ENCODE measurements around the gene SCNN1B. TPM values are rescaled to one million over a fixed set of nuclear protein-coding genes. Genes with fewer than 3 reads are reported as not detected.
"Not testable (repeated sequence)": the region's sequence is repeated elsewhere in the genome, so short reads cannot be mapped to it uniquely, and the experiment has no call there.

Gene SCNN1B
- total RNA-seq, 3 donors from 2014 or later: 3.0 to 18.0 (median 18.0) TPM

GRCh38 chr16:23398987-23399805, 97.1 kb downstream of the SCNN1B start:
- Histone ChIP-seq H3K27me3 (no peaks in the 10 kb centered on the region), H3K27ac (peak overlapping the region in 1 of 2 donors; percentile 25), H3K36me3 (no peaks in the 10 kb centered on the region), H3K4me1 (no peaks in the 10 kb centered on the region), H3K9me3 (no peaks in the 10 kb centered on the region), H3K4me3 (no peak overlapping the region)
- TF ChIP-seq POLR2AphosphoS5 (IDR thresholded peaks at IDR 0.05) (no peak), POLR2A (IDR thresholded peaks at IDR 0.05) (no peak)
- TF ChIP-seq, protein P1, sequence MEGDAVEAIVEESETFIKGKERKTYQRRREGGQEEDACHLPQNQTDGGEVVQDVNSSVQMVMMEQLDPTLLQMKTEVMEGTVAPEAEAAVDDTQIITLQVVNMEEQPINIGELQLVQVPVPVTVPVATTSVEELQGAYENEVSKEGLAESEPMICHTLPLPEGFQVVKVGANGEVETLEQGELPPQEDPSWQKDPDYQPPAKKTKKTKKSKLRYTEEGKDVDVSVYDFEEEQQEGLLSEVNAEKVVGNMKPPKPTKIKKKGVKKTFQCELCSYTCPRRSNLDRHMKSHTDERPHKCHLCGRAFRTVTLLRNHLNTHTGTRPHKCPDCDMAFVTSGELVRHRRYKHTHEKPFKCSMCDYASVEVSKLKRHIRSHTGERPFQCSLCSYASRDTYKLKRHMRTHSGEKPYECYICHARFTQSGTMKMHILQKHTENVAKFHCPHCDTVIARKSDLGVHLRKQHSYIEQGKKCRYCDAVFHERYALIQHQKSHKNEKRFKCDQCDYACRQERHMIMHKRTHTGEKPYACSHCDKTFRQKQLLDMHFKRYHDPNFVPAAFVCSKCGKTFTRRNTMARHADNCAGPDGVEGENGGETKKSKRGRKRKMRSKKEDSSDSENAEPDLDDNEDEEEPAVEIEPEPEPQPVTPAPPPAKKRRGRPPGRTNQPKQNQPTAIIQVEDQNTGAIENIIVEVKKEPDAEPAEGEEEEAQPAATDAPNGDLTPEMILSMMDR (IDR thresholded peaks at IDR 0.05): no peak
- peak in 1 of 2 donors; percentile 22 for DNase-seq (ENCODE audit: low spot score in 2 of 2)
- intact Hi-C loops (cut with DNase I; ENCODE audit: low total_unique reads): no loop called here

GRCh38 chr16:23400447-23400846, 98.3 kb downstream of the SCNN1B start:
- H3K4me3 ChIP-seq; H3K27ac ChIP-seq; H3K4me1 ChIP-seq; H3K36me3 ChIP-seq; H3K27me3 ChIP-seq; H3K9me3 ChIP-seq; intact Hi-C loops (cut with DNase I; ENCODE audit: low total_unique reads): not testable (repeated sequence)
- DNase-seq (ENCODE audit: low spot score in 2 of 2): peak in 1 of 2 donors; percentile 7

DNA sequence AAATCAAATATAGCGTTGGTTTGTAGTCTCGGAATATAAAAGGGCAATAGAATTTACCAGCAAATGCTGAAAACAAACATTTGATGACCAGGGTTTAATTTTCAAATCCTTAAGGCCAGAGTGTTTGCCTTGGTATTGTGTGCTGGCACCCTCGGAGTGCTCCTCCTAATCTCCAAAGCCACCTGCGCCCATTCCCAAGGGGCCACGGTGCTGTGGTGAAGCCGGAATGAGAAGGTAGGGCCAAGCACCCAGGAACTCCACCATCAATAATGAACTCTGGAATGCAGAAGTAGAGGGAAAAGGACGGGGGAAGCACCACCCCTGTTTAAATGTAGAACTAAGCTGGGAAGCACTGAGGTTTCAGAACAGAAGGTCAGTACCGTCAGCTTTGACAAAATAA, 99.0 kb downstream of the SCNN1B start:
- Histone ChIP-seq H3K27me3 (no peaks in the 10 kb centered on the region), H3K4me3 (no peak overlapping the region), H3K36me3 (no peaks in the 10 kb centered on the region), H3K4me1 (no peaks in the 10 kb centered on the region), H3K27ac (no peak overlapping the region), H3K9me3 (no peaks in the 10 kb centered on the region)
- DNase-seq (ENCODE audit: low spot score in 2 of 2): no peak
- TF ChIP-seq, protein P1 (IDR thresholded peaks at IDR 0.05): no peak
- no peak for TF ChIP-seq POLR2AphosphoS5 (IDR thresholded peaks at IDR 0.05)
- no peak for TF ChIP-seq POLR2A (IDR thresholded peaks at IDR 0.05)
- intact Hi-C loops (cut with DNase I; ENCODE audit: low total_unique reads): no loop called here

- Histone ChIP-seq H3K4me1 (no peaks in the 10 kb centered on the region), H3K4me3 (no peak overlapping the region), H3K27me3 (no peaks in the 10 kb centered on the region), H3K27ac (no peak overlapping the region), H3K9me3 (no peaks in the 10 kb centered on the region), H3K36me3 (no peaks in the 10 kb centered on the region)
- DNase-seq (ENCODE audit: low spot score in 2 of 2): no peak
- TF ChIP-seq POLR2A (IDR thresholded peaks at IDR 0.05): no peak
- TF ChIP-seq, protein P1 (IDR thresholded peaks at IDR 0.05): no peak
- no peak for TF ChIP-seq POLR2AphosphoS5 (IDR thresholded peaks at IDR 0.05)
- intact Hi-C loops (cut with DNase I; ENCODE audit: low total_unique reads): no loop called here
Observed at GRCh38 chr16:23402100-23402499, 100.0 kb downstream of the SCNN1B start.

GRCh38 chr16:23403547-23403946, 101.4 kb downstream of the SCNN1B start:
- Histone ChIP-seq H3K36me3 (no peaks in the 10 kb centered on the region), H3K9me3 (no peaks in the 10 kb centered on the region), H3K4me1 (no peaks in the 10 kb centered on the region), H3K27ac (no peak overlapping the region), H3K4me3 (no peak overlapping the region), H3K27me3 (no peaks in the 10 kb centered on the region)
- no peak for TF ChIP-seq POLR2A (IDR thresholded peaks at IDR 0.05)
- TF ChIP-seq, protein P1 (IDR thresholded peaks at IDR 0.05): no peak
- TF ChIP-seq POLR2AphosphoS5 (IDR thresholded peaks at IDR 0.05): no peak
- peak in 1 of 2 donors; percentile 49 for DNase-seq (ENCODE audit: low spot score in 2 of 2)
- intact Hi-C loops (cut with DNase I; ENCODE audit: low total_unique reads): no loop called here

All from breast epithelium (tissue), 4 donors.